Measurements from ENCODE around the gene ABCC5.
"Not testable (repeated sequence)": the region's sequence is repeated elsewhere in the genome, so short reads cannot be mapped to it uniquely, and the experiment has no call there.

The ABCC5 gene

DNA sequence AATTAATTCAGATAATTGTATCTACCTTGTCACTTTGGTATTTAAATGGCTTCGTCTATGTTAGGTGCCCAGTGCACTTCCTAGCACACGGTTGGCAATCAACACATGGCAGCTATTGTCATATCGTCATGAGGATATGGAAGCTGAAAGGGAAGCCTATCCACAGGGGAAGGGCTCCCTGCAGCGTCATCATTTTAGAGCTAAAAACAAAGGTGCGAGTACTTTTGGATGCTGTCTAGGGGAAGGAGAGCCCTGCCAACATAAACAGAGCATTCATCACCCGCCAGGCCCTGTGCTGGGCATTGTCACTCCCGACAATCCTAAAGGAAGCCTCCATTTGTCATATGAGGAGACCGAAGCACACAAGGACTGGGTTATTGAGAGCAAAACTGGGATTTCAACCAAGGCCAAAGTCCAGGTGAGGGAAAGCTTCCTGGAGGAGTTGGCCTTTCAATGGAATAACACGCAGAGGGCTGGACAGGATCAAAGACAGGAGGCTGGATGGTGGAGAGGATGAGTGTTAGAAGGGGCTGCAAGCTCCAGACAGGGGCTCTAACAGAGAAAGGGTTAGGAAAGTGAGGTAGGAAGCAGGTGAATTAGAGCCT, 125.0 kb downstream of the ABCC5 start:
- no peak for DNase-seq (ENCODE audit: low spot score)

DNA sequence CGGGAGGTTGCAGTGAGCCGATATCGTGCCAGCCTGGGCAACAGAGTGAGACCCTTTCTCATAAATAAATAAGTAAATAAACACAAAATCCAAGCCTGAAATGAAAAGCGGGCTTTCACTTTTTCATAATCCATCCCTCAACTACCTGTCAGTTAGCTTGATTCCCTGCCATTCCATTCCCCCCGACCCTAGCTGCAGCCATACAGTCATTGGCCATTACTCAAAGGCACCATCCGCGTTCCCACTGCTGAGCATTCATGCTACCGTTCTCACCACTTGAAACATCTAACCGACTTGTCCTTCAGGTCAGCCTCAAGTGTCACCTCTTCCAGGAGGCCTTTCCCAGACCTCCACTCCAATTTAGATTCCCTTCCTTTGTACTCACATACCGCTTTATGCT, 131.9 kb downstream of the ABCC5 start:
- DNase-seq (ENCODE audit: low spot score), result no peak

DNA sequence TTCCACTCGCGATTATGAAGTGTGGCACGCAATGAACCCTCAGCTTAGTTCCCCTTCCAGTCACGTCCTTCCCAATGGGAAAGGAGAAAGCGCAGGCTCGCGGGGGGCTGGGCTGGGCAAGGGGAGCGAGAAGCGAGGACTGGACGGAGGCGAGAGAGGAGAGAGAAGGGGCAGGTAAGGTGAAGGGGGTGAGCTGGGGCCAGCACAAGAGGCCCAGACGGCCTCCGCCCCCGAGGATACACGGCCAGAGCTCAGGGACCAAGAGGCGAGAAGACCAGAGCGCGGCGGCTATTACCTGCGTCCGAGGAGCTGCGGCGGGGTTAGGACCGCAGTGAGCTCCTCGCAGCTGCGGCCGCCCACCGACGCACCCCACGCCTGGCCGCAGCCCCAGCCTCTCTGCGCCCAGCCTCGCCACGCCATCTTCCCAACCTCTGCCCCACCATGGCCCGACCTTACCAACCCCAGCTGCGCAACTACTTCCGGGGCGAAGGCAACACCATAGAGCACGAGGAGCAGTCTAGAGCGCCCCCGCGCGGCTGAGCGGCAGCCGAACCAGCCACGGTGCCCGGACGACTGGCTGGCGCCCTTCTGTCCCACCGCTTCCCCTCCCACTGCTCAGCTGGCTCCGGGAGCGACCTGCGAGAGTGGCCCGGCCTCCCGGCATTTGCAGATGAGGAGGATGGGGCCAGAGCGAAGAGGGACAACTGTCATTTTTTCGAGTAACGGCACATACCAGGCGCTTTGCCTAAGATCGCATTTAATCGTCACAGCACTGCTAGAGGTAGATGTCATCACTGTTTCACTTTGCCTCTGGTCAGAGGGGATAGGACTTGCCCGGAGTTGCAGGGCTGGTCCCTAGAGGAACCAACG, 133.0 kb downstream of the ABCC5 start, which contains the start of gene PARL:
Gene PARL (minus strand): TSS at position 454 of the 870 bp plus-strand sequence. CDS start 34 bp downstream, at position 420.
- DNase-seq (ENCODE audit: low spot score), result peak; percentile 95

DNA sequence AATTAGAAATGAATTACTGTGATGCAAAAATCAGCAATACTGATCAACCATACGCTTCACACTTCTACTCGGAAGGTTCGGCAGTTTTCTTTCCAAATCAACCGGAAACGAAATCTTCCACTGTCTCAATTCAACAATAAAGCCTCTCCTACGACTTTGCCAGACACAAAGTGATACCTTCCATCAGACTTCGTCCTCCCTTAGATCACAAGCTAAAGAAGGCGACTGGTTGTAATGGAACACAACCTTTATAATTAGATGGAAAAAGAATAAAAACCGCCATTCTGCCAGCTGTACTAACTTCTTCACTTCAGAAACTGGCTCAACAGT, 133.6 kb downstream of the ABCC5 start:
- DNase-seq (ENCODE audit: low spot score), result no peak

DNA sequence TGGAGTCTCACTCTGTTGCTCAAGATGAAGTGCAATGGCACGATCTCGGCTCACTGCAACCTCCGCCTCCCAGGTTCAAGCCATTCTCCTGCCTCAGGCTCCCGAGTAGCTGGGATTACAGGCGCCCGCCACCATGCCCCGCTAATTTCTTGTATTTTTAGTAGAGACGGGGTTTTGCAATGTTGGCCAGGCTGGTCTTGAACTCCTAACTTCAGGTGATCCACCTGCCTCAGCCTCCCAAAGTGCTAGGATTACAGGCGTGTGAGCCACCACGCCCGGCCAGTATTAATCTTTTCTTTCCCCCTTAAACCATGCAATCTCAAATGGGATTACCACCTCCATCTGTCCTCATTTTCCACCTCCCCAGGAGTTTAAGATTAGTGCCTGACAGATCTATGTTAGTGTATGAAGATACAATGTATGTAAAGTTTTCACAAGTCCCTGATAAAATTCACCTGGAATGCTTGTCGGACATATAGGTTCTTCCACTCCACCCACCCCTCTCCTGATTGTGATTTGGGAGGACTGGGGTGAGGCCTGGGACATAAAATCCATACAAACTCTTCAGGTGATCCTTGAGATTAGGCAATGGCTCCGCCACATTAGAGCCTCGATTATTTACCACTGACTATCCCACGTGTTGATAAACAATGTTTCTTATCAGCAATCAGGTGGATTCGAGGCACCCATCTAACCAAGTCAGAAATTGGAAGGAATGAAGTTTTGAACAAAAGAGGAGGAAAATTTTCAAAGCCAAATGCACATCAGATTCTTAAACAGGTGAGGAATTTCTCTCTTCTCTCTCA, 134.2 kb downstream of the ABCC5 start:
- DNase-seq (ENCODE audit: low spot score), result no peak

DNA sequence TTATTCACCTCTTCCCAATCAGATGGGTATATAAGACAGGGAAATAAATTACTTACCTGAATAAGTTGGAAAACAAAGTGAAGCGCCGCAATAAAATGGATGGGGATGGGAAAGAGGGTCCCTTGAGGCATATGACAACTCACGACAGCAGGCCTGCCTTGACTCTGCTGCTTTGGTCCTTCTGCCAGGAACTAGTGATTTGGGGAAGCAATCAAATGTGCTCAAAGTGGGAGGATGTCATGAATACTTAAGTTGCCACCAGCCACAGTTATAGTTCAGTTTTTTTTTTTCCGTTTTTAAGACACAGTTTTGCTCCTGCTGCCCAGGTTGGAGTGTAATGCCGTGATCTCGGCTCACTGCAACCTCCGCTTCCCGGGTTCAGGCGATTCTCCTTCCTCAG, 137.6 kb downstream of the ABCC5 start:
- DNase-seq (ENCODE audit: low spot score), result no peak

DNA sequence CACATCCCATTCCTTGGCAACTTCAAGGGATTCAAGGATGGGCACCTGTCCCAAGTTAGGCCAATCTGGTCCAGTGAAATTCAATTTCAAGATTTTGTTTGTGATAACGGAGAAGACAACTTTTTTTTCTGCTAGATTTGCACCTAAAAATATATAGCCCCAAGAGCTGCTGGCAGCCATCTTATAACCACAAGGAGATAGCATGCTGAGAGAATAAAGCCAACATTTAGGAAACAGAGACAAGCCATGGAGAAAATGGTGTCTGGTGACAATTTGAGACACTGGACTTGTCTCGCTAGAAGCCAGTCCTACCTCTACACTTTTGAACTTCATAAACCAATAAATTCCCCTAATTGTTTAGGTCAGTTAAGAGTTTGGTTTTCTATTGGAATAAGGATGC, 138.4 kb downstream of the ABCC5 start:
- DNase-seq (ENCODE audit: low spot score), result no peak

DNA sequence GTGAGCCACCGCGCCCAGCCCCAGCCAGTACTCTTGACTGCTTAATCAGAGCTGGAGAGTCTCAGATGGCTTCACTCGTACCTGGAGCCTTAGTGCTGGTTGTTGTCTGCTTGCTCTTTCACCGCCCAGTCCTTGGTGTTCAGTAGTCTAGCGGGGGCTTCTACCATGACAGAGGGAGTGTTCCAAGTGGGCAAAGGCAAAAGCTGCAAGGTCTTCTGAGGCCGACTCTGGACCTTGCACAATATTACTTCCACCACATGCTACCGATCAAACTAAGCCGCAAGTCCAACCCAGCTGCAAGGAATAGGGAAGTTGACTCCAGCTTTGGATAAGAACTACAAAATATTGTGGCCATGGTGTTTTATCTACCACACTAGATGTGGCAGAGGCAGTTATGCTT, 139.6 kb downstream of the ABCC5 start:
- no peak for DNase-seq (ENCODE audit: low spot score)

DNA sequence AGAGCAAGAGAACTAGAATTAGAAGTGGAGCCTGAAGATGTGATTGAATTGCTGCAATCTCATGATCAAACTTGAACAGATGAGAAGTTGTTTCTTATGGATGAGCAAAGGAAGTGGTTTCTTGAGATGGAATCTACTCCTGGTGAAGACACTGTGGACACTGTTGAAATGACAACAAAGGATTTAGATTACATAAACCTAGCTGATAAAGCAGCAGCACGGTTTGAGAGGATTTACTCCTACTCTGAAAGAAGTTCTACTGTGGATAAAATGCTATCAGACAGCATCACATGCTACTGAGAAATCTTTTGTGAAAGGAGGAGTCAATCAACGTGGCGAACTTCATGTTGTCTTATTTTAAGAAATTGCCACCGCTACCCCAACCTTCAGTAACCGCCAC, 140.5 kb downstream of the ABCC5 start:
- DNase-seq (ENCODE audit: low spot score), result not testable (repeated sequence)

DNA sequence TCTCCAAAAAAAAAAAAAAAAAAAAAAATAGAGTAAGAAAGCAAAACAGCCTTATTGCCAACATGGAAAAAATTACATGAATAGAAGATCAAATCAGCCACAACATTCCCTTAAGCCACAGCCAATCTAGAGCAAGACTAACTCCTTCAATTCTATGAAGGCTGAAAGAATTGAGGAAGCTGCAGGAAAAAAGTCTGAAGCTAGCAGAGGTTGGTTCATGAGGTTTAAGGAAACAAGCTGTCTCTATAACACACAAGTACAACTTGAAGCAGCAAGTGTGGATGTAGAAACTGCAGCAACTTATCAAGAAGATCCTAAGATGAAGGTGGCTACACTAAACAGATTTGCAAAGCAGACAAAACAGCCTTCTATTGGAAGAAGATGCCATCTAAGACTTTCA, 142.3 kb downstream of the ABCC5 start:
- no peak for DNase-seq (ENCODE audit: low spot score)

DNA sequence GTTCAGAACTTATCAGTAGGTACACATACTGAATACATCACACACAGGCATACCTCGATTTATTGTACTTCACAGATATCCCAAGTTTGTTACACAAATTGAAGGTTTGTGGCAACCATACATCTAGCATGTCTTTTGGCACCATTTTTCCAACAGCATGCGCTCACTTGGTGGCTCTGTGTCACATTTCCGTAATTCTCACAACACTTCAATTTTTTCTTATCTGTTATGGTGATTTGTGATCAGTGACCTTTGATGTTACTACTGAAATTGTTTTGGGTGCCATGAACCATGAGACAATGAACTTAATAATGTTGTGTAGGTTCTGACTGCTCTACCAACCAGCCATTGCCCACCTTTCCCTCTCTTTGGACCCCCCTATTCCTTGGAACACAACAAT, 143.8 kb downstream of the ABCC5 start:
- DNase-seq (ENCODE audit: low spot score), result no peak

DNA sequence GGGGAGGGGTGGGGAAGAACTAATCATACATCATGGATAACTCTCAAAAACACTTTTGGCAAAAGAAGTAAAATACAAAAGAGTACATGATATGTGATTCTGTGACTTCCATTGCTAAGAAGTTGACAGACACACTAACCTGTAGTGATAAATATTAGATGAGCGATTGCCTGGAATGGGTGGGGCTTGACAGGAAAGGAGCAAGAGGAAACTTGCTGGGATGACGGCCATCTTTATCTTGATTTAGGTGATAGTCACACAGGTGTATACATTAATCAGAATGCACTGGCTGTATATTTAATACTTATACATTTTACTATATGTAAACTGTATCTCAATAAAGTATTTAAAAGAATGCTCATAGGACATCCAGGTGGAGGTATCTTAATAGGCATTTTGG, 146.1 kb downstream of the ABCC5 start:
- DNase-seq (ENCODE audit: low spot score), result no peak

DNA sequence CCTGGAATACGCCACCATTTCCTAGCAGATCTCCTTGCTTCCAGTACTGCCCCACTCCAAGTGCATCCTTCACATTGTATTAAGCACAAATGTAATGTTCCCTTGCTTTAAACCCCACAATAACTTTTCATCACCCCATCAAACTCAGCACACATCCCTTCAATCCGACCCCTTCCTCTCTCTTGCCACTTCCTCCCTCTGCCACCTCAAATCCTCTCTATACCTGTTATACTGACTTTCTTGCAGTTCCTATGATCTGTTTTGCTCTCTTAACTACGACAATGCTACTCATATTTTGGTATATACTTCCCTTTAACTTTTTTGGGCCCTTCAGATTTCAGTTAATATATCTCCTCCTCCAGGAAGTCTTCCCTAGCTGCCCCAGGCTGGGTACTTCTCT, 147.1 kb downstream of the ABCC5 start:
- no peak for DNase-seq (ENCODE audit: low spot score)

All from CD4-positive, alpha-beta T cell treated with Interleukin-15 for 4 hours (primary cell).